GM18508 (cell line): ENCODE results near the gene CPT1B.
"Not testable (repeated sequence)": the region's sequence is repeated elsewhere in the genome, so short reads cannot be mapped to it uniquely, and the experiment has no call there.

ENCODE experiments used
- ATAC-seq: cut with Tn5 transposase; IDR thresholded peaks from one replicate; pipeline ENCODE4 v1.9.1; 2021; ENCODE audit warnings: moderate number of reproducible peaks; ENCODE audit not compliant: insufficient read depth, unreplicated experiment

Gene CPT1B

GRCh38 chr22:50610041-50610451 is 31.8 kb upstream of the CPT1B start:
- ATAC-seq: no peak

- no peak for ATAC-seq
Measured at GRCh38 chr22:50609599-50609998, 31.4 kb upstream of the CPT1B start.

GRCh38 chr22:50608996-50609395 is 30.8 kb upstream of the CPT1B start:
- no peak for ATAC-seq

GRCh38 chr22:50608058-50608840 is 30.0 kb upstream of the CPT1B start:
- ATAC-seq: not testable (repeated sequence)

- no peak for ATAC-seq
Measured at GRCh38 chr22:50607659-50608020, 29.4 kb upstream of the CPT1B start.

GRCh38 chr22:50606946-50607658 is 28.9 kb upstream of the CPT1B start:
- ATAC-seq: no peak

GRCh38 chr22:50606165-50606945 is 28.1 kb upstream of the CPT1B start:
- no peak for ATAC-seq

- ATAC-seq: no peak
Measured at GRCh38 chr22:50605613-50606074, 27.4 kb upstream of the CPT1B start.

GRCh38 chr22:50605002-50605612 is 26.9 kb upstream of the CPT1B start:
- ATAC-seq: no peak

GRCh38 chr22:50604256-50605001 is 26.2 kb upstream of the CPT1B start:
- ATAC-seq: no peak

GRCh38 chr22:50603511-50604255 is 25.5 kb upstream of the CPT1B start:
- no peak for ATAC-seq

GRCh38 chr22:50602338-50602700 is 24.1 kb upstream of the CPT1B start:
- no peak for ATAC-seq

- ATAC-seq: no peak
Measured at GRCh38 chr22:50601669-50602337, 23.6 kb upstream of the CPT1B start.

- ATAC-seq: no peak
Measured at GRCh38 chr22:50600967-50601668, 22.9 kb upstream of the CPT1B start.

- no peak for ATAC-seq
Measured at GRCh38 chr22:50600538-50600937, 22.3 kb upstream of the CPT1B start, which contains the start of gene MAPK8IP2. Gene MAPK8IP2 (plus strand): TSS chr22:50600793. CDS start chr22:50600819, 26 bp downstream.

GRCh38 chr22:50599816-50600455 is 21.7 kb upstream of the CPT1B start:
- ATAC-seq: no peak

GRCh38 chr22:50597097-50597496 is 18.9 kb upstream of the CPT1B start:
- no peak for ATAC-seq
